ENCODE measurements around the gene CLDN9.

DNA sequence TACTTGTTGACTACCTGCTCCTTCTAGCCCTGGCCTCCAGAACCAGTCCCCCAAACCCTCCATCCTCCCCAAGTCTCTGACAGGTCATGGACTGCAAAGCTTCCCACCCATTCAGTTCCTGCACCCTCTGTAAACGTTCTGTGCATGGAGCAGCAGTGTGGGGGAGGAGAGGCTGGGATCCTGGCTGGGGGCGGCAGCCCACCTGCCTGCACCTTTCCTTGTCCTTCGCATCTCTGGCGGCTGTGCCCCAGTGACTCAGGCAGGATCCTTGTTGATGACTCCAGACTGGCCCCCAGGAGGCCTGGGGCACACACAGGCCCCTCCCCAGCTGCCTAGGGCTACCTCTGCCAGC is 30.8 kb upstream of the CLDN9 start:
- no peak for TF ChIP-seq POLR2A (IDR thresholded peaks at IDR 0.05)
- TF ChIP-seq, protein P1, sequence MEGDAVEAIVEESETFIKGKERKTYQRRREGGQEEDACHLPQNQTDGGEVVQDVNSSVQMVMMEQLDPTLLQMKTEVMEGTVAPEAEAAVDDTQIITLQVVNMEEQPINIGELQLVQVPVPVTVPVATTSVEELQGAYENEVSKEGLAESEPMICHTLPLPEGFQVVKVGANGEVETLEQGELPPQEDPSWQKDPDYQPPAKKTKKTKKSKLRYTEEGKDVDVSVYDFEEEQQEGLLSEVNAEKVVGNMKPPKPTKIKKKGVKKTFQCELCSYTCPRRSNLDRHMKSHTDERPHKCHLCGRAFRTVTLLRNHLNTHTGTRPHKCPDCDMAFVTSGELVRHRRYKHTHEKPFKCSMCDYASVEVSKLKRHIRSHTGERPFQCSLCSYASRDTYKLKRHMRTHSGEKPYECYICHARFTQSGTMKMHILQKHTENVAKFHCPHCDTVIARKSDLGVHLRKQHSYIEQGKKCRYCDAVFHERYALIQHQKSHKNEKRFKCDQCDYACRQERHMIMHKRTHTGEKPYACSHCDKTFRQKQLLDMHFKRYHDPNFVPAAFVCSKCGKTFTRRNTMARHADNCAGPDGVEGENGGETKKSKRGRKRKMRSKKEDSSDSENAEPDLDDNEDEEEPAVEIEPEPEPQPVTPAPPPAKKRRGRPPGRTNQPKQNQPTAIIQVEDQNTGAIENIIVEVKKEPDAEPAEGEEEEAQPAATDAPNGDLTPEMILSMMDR (IDR thresholded peaks at IDR 0.05): no peak

Data from heart left ventricle (tissue), 13 donors.